Measurements from ENCODE around the gene MED27. TPM values are rescaled to one million over a fixed set of nuclear protein-coding genes. Genes with fewer than 3 reads are reported as not detected.

The MED27 gene
- total RNA-seq, 2 donors from 2014 or later: 19.2 to 28.9 TPM

DNA sequence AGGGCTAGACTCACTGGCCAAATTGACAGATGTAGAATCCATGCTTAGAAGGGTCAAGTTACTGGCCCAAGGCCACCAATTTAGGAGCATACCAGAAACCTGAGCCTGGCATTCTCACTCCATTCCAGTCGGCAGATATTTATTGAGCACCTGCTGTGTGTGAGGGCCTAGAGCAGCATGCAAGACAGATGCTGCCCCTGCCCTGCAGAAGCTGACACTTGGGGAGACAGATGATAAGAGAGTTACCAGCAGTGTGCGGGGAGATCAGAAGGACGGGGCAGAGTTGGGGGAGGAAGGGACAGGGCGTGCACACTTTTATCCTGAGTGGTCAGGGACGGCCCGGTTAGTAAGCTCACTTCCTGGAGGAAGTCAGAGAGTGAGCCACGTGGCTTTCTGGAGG, 228.3 kb downstream of the MED27 start:
- Mint-ChIP-seq H3K4me3 (no peak overlapping the region), H3K27me3 (no peaks in the 10 kb centered on the region), H3K36me3 (ENCODE audit: low read depth) (no peaks in the 10 kb centered on the region), H3K27ac (no peak overlapping the region), H3K4me1 (peaks cover 12% of the 10 kb centered on the region)
- ATAC-seq: no peak
- no peak for DNase-seq
- no peaks in the 10 kb centered on the region for H3K9me3 ChIP-seq (ENCODE audit: control insufficient read depth, low read length, poor library complexity, severe bottlenecking)

DNA sequence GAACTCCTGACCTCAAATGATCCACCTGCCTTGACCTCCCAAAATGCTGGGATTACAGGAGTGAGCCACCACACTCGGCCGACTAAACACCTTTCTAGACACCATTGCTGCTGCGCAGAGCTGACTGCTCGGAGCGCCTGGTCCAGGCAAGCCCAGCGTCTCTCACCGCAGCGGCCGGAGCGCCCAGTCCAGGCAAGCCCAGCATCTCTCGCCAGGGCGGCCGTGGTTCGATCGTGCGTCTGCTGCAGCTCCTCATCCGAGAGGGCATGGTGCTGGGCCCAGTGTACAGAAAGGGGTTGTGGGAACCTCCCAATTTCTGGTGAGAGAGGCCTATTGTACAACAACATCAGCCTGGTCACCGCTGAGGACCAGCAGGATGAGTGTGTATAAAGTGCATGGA, 230.3 kb downstream of the MED27 start:
- DNase-seq (no peak), ATAC-seq (no peak)
- no peak overlapping the region for H3K4me3 Mint-ChIP-seq
- H3K36me3 Mint-ChIP-seq (ENCODE audit: low read depth): no peaks in the 10 kb centered on the region
- no peaks in the 10 kb centered on the region for H3K27me3 Mint-ChIP-seq
- H3K27ac Mint-ChIP-seq: no peak overlapping the region
- H3K9me3 ChIP-seq (ENCODE audit: control insufficient read depth, low read length, poor library complexity, severe bottlenecking): no peaks in the 10 kb centered on the region
- H3K4me1 Mint-ChIP-seq: peaks cover 11% of the 10 kb centered on the region

DNA sequence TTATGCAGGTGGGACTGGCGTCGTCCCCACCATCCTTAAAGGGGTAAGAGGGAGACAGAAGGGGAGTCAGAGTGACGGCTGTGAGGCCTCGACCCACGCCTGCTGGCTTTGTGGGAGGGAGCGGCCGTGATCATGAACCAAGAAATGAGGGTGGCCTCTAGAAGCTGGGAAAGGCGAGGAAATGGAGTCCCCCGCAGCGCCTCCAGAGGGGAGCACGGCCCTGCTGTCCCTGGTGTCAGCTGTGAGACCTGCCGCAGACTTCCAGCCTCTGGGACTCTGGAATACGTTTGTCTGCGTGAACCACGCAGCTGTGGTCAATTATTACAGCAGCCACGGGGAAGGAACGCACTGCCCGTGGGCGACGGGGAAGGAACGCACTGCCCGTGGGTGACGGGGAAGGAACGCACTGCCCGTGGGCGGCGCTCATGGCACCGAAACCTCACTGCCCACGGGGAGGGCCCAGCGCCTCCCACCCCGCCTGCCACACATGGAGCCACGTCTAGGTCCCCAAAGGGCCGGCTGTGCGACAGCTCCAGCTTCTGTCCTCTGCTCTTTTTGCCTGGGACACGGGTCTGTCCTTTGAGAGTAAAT, 231.0 kb downstream of the MED27 start:
- H3K4me1 Mint-ChIP-seq: peaks cover 8% of the 10 kb centered on the region
- H3K4me3 Mint-ChIP-seq: no peak overlapping the region
- no peaks in the 10 kb centered on the region for H3K36me3 Mint-ChIP-seq (ENCODE audit: low read depth)
- peaks cover 3% of the 10 kb centered on the region for H3K27me3 Mint-ChIP-seq
- H3K27ac Mint-ChIP-seq: no peak overlapping the region
- DNase-seq: no peak
- ATAC-seq: no peak
- no peaks in the 10 kb centered on the region for H3K9me3 ChIP-seq (ENCODE audit: control insufficient read depth, low read length, poor library complexity, severe bottlenecking)

DNA sequence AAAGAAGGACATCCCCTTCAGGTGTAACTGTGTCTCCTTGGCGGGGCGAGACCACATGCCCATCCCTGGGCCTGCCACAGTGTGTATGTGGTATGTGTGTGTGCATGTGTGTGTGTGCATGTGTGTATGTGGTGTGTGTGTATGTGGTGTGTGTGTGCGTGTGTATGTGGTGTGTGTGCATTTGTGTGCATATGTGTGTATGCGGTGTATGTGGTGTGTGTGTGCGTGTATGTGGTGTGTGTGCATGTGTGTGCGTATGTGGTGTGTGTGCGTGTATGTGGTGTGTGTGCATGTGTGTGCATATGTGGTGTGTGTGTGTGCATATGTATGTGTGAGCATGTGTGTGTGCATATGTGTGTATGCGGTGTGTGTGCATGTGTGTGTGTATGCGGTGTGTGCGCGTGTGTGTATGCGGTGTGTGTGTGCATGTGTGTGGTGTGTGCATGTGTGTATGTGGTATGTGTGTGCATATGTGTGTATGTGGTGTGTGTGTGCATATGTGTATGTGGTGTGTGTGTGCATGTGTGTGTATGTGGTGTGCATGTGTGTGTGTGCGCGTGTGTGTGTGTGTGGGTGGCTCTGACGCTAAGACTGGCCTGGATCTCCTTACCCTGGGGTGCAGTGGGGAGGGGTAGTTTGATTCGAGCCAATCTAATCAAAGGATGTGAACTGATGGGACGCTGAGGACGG, 231.9 kb downstream of the MED27 start:
- DNase-seq: no peak
- peaks cover 11% of the 10 kb centered on the region for H3K4me1 Mint-ChIP-seq
- no peak overlapping the region for H3K27ac Mint-ChIP-seq
- no peaks in the 10 kb centered on the region for H3K9me3 ChIP-seq (ENCODE audit: control insufficient read depth, low read length, poor library complexity, severe bottlenecking)
- no peaks in the 10 kb centered on the region for H3K36me3 Mint-ChIP-seq (ENCODE audit: low read depth)
- H3K4me3 Mint-ChIP-seq: no peak overlapping the region
- peaks cover 10% of the 10 kb centered on the region for H3K27me3 Mint-ChIP-seq
- ATAC-seq: no peak

DNA sequence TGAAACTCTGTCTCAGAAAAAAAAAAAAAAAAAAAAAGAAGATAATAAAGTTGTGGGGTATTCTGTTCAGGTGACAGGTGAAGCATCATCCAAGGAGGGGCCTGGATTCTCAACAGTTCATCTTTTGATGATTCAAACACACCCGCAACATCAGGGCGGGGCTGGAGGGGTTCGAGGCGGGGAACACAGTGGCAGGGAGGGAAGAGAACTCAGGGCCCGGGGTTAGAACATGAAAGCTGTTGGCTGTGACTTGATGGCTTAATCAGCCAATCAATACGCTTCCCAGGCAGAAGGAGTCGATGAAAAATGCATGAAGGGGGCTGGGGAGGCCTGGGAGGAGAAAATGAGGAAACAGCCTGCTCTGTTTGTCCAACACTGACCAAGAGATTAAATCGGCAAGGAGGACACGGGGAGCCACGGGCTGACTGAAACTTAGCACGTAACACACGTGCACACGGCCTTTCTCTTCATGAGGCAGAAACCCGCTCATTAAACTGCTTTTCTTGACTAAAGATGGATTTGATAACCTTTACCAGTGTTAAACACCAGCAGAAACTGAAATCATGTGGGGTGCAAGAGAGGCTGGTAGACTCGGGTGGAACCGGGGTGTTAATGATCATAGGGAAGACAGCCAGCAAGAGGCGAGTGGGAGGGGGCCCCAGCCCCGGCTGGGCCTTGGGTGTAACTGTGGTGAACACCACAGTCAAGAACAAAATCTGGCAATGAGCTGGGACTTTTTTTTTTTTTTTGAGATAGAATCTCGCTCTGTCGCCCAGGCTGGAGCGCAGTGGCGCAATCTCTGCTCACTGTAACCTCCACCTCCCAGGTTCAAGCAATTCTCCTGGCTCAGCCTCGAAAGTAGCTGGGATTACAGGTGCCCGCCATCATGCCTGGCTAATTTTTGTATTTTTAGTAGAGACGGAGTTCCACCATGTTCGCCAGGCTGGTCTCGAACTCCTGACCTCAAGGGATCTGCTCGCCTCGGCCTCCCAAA, 234.1 kb downstream of the MED27 start:
- no peaks in the 10 kb centered on the region for H3K36me3 Mint-ChIP-seq (ENCODE audit: low read depth)
- DNase-seq: no peak
- H3K27ac Mint-ChIP-seq: no peak overlapping the region
- H3K27me3 Mint-ChIP-seq: peaks cover 17% of the 10 kb centered on the region
- H3K4me1 Mint-ChIP-seq: peaks cover 9% of the 10 kb centered on the region
- H3K9me3 ChIP-seq (ENCODE audit: control insufficient read depth, low read length, poor library complexity, severe bottlenecking): no peaks in the 10 kb centered on the region
- ATAC-seq: no peak
- H3K4me3 Mint-ChIP-seq: no peak overlapping the region

DNA sequence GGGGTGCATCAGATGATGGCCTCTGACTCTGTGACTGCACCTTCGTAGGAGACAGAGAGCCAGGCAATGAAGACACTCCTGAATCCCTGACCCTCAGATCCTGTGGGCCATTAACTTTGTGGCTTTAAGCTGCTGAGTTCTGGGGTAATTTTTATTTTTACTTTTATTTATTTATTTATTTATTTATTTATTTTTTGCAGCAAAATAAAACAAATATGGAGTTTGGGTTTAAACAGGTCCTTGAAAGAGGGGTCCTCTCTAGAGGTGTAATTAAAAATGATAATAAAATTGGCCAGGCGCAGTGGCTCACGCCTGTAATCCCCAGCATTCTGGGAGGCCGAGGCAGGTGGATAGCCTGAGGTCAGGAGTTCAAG, 234.9 kb downstream of the MED27 start:
- Mint-ChIP-seq H3K4me1 (peaks cover 16% of the 10 kb centered on the region), H3K36me3 (ENCODE audit: low read depth) (no peaks in the 10 kb centered on the region), H3K27me3 (peaks cover 21% of the 10 kb centered on the region), H3K4me3 (no peak overlapping the region), H3K27ac (no peak overlapping the region)
- DNase-seq (no peak), ATAC-seq (no peak)
- H3K9me3 ChIP-seq (ENCODE audit: control insufficient read depth, low read length, poor library complexity, severe bottlenecking): no peaks in the 10 kb centered on the region

DNA sequence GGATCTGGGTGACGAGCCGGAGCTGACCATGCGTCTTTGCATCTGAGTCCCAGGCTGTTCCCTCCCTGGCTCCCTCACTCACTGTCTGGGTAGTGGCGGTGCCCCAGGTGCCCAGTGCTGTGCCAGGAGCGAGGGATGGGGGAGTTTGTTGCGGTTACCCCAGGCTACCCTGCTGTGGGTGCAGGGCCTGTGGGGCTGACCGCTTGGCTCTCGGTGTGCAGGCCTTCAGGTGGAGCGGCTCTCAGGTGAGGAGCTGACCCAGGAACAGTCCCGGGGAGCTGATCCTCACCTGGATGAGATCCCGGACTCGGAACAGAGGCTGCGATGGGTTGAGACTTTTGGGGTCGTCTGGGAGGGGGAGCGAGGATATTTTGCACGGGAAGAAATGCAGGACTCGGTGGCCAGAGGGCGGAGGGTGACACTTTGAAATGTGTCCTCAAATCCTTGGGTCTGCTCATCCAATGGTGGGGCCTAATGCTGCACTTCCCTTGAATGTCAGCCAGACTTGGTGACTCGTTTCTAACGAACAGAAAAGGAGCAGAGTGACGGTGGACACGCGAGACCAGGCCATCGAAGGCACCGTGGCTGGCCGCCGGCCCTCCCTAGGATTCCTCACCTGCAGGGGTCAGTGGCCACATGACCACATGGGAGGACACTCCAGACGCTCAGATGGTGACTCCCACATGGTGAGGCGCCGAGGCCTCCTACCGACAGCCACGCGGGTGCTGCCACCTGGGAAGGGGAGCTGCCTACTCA, 235.5 kb downstream of the MED27 start:
- Mint-ChIP-seq H3K36me3 (ENCODE audit: low read depth) (no peaks in the 10 kb centered on the region), H3K4me1 (peaks cover 21% of the 10 kb centered on the region), H3K4me3 (no peak overlapping the region), H3K27me3 (peaks cover 21% of the 10 kb centered on the region), H3K27ac (no peak overlapping the region)
- H3K9me3 ChIP-seq (ENCODE audit: control insufficient read depth, low read length, poor library complexity, severe bottlenecking): no peaks in the 10 kb centered on the region
- ATAC-seq (no peak), DNase-seq (no peak)

DNA sequence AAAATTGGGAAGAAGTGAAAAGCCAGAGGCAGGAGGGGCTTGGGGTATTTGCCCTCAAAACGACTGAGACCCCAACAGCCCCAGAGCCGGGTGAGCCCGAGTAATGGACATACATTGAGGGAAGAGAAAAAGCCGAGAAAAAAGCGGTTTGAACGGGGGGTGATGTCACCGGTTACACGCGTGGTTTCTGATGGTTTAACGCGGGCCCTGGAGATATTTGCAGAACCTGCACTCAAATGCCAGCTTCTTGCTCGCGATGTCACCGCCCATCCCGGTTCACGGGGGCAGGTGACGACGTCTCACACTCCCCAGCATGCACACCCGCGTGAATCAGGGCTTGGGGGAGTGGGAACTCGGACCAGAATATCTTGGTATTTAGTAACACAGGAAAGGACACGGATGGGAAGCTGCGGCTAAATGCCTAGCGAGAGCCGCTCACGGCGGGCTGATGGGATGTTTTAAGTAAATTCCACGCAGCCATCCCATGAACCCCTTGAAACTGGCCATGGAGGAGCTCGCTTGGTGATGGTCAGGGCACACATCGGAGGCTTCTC, 237.8 kb downstream of the MED27 start:
- Mint-ChIP-seq H3K27ac (peak overlapping the region; percentile 49), H3K4me1 (peaks cover 19% of the 10 kb centered on the region), H3K4me3 (no peak overlapping the region), H3K36me3 (ENCODE audit: low read depth) (no peaks in the 10 kb centered on the region), H3K27me3 (peaks cover 25% of the 10 kb centered on the region)
- ATAC-seq: no peak
- no peaks in the 10 kb centered on the region for H3K9me3 ChIP-seq (ENCODE audit: control insufficient read depth, low read length, poor library complexity, severe bottlenecking)
- DNase-seq: no peak

DNA sequence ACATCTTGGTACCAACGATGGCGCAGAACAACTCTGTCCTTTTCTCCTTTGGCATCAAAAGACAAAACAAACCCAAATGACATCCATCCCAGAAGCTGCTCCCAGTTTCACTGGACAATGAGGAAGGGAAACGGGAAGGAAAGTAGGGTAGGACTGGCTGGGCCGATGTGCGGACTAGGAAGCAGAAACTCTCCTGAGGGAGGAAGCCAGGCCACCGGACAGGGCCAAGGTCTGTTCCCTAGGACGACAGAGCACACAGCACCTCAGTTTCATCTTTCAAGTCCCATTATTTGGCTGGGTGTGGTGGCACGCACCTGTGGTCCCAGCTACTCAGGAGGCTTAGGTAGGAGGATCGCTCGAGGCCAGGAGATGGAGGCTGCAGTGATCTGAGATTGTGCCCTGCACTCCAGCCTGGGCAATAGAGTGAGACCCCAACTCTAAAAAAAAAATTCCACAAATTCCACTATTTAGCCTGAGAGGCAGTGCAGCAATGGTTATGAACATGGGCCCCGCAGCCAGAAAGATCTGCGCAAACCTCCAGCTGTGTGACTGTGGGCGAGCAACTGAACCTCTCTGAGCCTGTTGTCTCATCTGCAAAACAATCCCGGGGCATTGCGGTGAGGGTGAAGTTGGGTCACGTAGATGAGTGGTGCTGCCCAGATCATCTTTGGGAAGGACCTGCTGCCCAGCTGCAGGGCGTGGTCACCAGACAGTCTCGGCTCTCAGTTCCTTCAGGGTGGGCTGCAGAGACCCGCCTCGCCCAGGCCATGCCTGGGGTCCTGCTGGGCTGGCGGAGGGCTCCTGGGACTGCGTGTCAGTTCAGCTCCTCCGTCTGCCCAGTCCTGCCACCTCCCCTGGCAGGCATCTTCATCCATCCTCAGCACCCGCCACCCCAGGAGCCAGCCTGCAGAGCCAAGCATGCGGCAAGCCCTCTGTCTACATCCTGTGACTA, 238.6 kb downstream of the MED27 start:
- peaks cover 33% of the 10 kb centered on the region for H3K27me3 Mint-ChIP-seq
- no peaks in the 10 kb centered on the region for H3K36me3 Mint-ChIP-seq (ENCODE audit: low read depth)
- peak overlapping the region; percentile 95 for H3K27ac Mint-ChIP-seq
- no peaks in the 10 kb centered on the region for H3K9me3 ChIP-seq (ENCODE audit: control insufficient read depth, low read length, poor library complexity, severe bottlenecking)
- peaks cover 19% of the 10 kb centered on the region for H3K4me1 Mint-ChIP-seq
- no peak overlapping the region for H3K4me3 Mint-ChIP-seq
- DNase-seq: no peak
- ATAC-seq: no peak

DNA sequence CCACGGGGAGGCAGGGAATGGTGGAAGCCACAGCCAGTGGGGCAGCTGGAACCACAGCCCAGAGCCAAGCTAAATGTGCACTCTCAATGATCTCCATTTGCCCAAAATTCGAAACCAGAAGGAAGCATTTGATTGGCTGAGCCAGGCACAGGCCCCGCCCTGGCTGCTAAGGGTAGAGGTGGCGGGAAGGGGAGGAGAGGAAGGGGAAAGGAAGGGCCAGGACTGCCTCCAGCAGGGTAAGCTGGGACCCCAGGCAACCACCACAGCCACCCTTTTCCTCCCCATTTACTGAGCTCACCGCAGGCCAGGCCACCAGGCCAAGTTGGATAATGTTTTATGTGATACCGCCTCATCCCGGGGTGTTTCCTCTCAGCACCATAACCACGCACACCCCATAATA, 239.4 kb downstream of the MED27 start:
- peak overlapping the region; percentile 52 for H3K4me3 Mint-ChIP-seq

DNA sequence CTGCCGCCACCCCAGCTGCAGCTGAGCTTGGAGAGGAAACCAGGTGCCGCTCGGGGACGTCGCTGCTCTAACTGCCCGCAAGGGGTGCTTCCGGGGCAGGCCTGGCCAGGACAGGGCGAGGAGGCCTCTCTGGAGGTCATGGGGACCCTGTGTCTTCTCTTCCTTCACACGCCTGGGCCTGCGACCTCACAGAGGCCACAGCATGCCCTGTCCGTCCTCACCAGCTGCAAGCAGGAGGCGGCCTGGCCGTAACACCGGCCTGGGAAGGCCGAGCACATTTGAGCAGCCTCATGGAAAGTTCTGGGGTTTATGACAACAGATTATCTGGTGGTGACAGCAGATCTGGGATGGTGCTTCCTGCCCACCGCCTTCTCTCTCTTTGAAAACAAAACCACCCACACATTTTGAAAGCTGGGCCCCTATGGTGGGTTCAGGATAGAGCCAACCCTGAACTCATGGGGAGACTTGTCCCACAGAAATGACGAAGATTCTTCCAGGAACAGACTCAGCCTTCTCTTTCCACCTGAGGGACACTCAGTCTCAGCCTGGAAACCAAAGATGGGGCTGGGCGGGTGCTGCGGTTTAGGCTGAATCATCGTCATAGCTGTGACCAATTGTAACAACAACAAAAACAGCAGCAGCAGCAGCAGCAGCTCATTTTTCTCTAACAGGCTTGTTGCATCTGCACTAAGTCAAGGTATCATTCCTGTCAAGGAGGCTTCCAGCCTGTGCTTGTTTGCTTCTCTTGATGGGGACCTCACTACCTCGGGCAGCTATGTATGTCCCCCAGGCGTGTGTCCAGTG, 240.2 kb downstream of the MED27 start:
- Mint-ChIP-seq H3K4me3 (peak overlapping the region; percentile 52), H3K27ac (peak overlapping the region; percentile 95), H3K36me3 (ENCODE audit: low read depth) (no peaks in the 10 kb centered on the region), H3K27me3 (peaks cover 37% of the 10 kb centered on the region), H3K4me1 (peaks cover 19% of the 10 kb centered on the region)
- ATAC-seq (peak; percentile 87), DNase-seq (peak in 1 of 3 donors; percentile 27)
- no peaks in the 10 kb centered on the region for H3K9me3 ChIP-seq (ENCODE audit: control insufficient read depth, low read length, poor library complexity, severe bottlenecking)

More for the DNA sequence above, 239.4 kb downstream of the MED27 start:
- peak overlapping the region; percentile 95 for H3K27ac Mint-ChIP-seq
- peaks cover 37% of the 10 kb centered on the region for H3K27me3 Mint-ChIP-seq
- peak; percentile 22 for ATAC-seq
- peaks cover 19% of the 10 kb centered on the region for H3K4me1 Mint-ChIP-seq
- no peaks in the 10 kb centered on the region for H3K36me3 Mint-ChIP-seq (ENCODE audit: low read depth)
- H3K9me3 ChIP-seq (ENCODE audit: control insufficient read depth, low read length, poor library complexity, severe bottlenecking): no peaks in the 10 kb centered on the region
- DNase-seq: no peak

Data from T-helper 17 cell (primary cell).